NCI-H146 (cell line): ENCODE data around the gene CACNG1.
"Not testable (repeated sequence)": the region's sequence is repeated elsewhere in the genome, so short reads cannot be mapped to it uniquely, and the experiment has no call there.

Experiments used
- DNase-seq: peaks from one replicate; lab custom pipeline; 2025; lab: John Stamatoyannopoulos, UW

The CACNG1 gene

DNA sequence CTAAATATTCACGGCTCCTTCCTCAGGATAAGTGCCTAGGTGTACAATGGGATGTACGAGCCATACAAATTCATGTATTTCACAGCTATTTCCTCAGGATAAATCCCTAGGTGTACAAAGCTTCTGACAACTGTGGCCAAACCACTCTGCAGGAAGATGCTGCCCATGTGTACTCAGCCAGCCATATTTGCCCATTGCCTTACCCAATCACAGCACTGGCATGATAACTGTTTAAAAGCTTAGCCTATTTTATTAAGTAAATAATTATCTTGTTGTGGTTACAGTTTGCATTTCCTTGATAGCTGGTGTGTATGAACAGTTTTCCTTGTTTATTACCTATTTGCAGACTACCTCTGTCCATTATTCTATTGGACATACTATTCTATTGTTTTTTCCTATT is 35.1 kb downstream of the CACNG1 start:
- no peak for DNase-seq

DNA sequence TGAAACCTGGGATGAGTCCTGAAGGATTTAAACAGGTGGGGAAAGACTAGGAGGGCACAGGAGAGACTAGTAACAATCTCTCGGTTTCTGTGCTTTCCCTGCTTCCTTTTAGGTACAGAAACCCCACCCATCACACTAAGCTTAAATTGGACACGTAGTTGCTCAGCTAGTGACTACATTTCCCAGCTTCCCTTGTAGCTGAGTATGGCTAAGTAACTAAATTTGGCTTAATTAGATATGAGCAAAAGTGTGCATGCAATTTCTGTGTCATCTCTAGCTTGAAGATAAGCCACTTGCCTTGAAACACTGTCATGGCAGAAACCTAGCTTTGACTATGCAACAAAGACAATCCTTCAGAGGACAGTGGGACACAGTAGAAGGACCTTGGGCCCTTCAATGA is 36.5 kb downstream of the CACNG1 start:
- DNase-seq, result no peak

DNA sequence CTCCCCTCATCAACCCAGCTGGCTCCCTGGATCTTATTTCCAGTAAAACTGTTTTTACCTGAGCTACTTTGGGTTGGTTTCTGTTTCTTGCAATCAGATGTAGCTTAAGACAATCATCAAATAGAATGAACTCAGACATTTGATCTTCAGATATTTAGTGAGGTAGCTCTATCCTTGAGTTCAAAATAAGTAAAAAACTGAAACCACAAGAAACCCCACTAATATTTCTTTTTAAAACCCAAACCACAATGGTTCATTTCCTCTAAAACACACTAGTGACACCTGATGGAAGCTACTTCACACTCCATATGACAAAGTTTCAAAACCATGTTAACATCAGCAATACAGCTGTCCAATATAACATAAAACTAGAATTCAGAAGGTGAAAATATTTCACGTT is 37.8 kb downstream of the CACNG1 start:
- DNase-seq, result no peak

DNA sequence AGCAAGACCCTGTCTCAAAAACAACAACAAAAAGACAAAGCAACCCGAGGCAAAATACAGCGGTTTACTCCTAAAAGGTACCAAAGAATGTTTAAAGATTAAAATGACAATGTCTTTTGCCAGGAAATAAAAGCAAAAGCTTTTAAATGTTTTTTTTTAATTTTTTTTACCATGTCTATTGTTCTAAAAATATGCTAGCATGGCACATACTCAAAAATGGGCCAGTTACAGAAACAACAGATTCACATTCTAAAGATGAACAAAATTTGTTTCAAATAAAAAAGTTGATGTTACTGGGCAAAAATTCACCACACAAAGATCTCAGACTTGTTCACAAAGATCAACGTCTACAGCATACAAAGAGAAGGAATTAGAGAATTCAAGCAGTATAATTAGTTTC is 41.1 kb downstream of the CACNG1 start:
- no peak for DNase-seq

DNA sequence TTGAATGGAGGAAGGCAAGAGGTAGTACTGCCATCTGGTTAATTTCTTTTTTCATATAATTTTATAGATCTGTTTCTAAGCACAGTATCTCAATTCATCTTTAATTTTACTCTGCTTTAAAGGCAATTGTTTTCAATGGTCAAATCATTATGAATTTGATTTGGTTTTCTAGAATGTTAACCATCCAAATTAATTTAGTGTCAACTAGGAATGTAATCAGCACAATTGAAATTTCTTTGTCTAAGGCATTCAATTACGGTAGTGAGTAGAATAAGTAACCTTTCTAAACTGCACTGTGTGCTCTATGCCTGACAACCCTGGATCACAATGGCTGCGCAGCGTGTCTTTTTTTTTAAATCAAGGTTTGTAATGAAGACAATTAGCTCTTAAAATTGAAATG is 44.3 kb downstream of the CACNG1 start:
- DNase-seq, result no peak

DNA sequence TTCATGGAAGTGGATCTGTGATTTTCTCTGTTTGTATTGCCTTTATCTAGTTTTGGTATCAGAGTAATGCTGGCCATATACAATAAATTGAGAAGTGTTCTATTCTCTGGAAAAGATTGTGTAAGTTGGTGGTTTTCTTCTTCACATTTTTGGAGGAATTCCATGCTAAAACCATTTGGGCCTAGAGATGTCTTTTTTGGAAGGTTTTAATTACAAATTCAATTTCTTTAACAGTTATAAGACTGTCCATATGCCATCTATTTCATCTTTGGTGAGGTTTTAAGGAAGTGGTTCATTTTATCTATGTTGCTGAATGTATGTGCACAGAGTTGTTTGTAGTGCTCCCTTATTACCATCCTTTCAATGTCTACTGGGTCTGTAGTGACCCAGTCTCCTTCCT is 46.0 kb downstream of the CACNG1 start:
- no peak for DNase-seq

DNA sequence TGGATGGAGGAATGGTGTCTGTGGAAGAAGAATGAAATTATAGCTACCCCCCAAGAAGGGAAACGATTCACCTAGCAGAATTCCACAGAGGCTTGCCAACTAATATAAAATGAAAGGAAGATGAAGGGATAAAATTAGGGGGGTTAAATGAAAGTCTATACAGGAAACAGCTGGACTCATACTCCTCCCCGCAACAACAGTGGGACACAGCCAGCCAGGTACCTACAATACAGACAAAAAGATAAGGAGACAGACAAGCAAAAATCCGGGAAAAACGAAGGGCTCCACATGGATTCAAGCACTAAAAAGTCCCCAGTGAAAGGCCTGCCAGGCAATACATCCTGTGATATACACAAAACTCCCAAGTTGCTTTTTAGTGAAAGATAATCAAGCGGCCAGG is 47.9 kb downstream of the CACNG1 start:
- DNase-seq, result no peak

DNA sequence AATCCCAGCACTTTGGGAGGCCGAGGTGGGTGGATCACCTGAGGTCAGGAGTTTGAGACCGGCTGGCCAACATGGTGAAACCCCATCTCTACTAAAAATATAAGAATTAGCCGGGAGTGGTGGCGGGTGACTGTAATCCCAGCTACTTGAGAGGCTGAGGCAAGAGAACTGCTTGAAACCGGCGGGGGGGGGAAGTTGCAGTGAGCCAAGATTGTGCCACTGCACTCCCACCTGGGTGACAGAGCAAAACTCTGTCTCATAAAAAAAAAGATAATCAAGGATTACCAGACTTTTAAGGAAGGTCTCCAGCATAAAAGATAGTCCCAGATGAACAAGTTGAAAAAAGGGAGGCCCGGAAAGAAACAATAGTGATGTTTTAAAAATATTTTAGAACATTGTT is 48.4 kb downstream of the CACNG1 start:
- DNase-seq, result not testable (repeated sequence)

DNA sequence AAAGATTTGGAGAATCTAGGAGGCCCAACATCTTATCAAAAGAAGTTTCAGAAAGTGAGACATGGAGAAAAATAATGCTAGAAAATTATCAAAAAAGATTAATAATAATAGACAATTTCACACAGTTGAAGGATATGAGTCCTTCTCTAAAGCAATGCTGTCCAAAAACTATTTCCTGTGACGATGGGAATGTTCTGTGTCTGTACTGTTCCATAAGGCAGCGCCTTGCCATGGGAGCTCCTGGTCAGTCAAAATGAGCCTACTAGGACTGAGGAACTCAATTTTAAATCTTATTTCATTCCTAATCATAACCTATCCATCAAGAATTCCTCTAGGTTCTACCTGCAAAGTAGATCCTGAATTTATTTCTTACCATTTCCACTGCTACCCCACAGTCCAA is 49.0 kb downstream of the CACNG1 start:
- no peak for DNase-seq

DNA sequence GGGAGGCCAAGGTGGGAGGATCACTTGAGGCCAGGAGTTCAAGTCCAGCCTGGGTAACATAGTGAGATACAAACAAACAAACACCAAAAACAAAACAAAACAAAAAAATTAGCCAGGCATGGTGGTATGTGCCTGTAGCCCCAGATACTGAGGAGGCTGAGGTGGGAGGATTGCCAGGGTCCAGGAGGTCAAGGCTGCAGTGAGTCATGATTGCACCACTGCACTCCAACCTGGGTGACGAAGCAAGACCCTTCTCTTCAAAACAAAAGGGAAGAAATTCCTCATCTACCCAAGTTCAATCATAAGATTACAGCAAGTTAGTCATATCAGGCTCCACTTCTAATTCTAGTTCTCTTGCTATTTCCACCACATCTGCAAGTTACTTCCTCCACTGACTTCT is 50.9 kb downstream of the CACNG1 start:
- not testable (repeated sequence) for DNase-seq

DNA sequence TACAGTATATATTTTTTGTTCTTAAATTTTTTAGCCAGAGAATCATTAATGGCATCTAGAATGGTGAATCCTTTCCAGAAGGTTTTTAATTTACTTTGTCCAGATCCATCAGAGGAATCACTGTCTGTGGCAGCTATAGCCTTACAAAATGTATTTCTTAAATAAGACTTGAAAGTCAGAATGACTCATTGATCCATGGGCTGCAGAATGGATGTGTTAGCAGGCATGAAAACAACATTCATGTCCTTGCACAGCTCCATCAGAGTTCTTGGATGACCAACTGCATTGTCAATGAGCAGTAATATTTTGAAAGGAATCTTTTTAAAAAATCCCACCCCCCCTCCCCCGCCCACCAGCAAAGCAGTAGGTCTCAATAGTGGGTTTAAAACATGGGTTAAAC is 51.4 kb downstream of the CACNG1 start:
- no peak for DNase-seq

DNA sequence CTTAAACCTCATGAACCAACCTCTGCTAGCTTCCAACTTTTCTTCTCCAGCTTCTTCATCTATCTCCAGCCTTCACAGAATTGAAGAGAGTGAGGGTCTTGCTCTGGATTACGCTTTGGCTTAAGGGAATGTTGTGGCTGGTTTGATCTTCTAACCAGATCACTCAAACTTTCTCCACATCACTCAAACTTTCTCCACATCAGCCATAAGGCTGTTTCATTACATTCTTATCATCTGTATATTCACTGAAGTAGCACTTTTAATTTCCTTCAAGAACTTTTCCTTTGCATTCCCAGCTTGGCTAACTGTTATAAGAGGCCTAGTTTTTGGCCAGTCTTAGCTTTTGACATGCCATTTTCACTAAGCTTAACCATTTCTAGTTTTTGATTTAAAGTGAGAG is 52.3 kb downstream of the CACNG1 start:
- DNase-seq, result no peak

DNA sequence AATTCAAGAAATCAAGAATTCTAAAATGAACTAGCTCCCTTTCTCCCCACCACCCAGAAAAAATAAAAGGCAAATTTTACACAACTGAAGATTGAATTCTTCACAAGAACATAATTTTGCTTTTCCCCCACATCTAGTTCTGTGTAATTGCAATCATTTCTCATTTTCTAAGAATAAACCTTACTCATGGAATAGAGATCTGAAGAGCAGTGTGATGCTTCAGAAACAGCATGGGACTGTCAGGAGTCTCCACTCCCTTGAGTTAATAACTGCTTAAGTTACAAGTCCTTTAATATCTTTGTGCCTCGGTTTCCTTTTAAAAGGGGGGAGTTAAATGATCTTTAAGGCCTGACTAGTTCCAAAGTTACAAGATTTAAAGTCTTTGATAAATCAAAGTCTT is 53.7 kb downstream of the CACNG1 start:
- DNase-seq, result no peak

DNA sequence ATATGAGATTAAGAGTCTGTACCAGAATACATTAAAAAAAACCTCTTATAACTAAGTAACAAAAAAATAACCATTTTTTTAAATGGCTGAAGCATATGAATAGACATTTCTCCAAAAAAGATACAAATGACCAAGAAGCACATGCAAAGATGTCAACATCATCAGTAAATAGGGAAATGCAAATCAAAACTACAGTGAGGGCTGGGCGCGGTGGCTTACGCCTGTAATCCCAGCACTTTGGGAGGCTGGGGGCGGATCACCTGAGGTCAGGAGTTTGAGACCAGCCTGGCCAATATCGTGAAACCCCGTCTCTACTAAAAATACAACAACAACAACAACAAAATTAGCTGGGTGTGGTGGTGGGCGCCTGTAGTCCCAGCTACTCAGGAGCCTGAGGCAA is 60.3 kb downstream of the CACNG1 start:
- DNase-seq, result not testable (repeated sequence)

DNA sequence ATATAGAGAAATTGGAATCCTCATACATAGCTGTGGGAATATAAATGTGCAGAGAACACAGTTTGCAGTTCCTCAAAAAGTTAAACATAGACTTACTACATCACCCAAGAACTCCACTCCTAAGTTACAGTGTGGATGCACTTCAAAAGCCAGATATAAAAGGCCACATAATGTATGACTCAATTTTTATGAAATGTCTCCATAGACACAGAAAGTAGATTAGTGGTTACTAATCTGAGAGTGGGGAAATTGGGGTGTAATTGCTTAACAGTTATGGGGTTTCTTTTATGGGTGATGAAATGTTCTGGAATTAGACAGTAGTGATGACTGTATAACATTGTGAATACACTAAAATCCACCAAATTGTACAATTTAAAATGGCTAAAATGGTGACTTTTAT is 60.9 kb downstream of the CACNG1 start:
- DNase-seq, result no peak
